SHP77 treated with DMSO at 0.1 percent for 48 hours (cell line): Measurements from ENCODE around the gene CCDC9.
A peak's percentile ranks its signal among the peaks of the same experiment; 100 is the strongest.
"Not testable (repeated sequence)": the region's sequence is repeated elsewhere in the genome, so short reads cannot be mapped to it uniquely, and the experiment has no call there.

Source experiments
- DNase-seq: peaks from one replicate; lab custom pipeline; 2025; lab: John Stamatoyannopoulos, UW

The CCDC9 gene

DNA sequence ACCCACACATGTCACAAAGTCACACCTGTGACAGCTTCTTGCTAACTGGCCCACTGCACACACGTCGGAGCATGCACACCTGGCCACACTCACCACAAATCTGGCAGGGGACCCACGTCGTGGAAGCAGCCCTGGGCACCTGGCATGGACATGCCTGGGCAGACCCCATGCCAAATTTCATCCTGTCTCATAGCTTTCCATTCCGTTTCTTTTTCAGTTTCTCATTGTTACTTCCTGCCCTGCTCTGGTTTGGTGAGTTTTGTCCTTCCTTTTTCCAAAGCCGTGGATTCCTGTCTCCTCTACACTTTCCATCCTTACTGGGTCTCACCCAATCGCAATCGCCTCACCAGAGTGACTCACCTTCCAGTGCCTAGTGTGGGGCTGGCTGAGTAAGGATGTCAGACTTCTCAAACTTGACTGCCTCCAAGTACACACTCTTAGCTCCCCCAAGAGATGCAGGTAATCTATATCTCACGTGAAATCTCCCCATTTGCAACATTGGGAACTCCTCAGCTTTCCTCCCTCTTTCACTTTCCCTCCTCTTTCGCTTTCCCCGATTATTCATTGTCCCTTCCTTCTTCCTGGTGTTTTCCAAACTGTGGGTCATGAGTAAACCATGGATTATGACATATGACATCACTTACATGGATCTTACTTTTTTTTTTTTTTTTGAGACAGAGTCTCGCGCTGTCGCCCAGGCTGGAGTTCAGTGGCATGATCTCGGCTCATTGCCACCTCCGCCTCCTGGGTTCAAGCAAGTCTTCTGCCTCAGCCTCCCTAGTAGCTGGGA lies 23.7 kb upstream of the CCDC9 start:
- DNase-seq: no peak

DNA sequence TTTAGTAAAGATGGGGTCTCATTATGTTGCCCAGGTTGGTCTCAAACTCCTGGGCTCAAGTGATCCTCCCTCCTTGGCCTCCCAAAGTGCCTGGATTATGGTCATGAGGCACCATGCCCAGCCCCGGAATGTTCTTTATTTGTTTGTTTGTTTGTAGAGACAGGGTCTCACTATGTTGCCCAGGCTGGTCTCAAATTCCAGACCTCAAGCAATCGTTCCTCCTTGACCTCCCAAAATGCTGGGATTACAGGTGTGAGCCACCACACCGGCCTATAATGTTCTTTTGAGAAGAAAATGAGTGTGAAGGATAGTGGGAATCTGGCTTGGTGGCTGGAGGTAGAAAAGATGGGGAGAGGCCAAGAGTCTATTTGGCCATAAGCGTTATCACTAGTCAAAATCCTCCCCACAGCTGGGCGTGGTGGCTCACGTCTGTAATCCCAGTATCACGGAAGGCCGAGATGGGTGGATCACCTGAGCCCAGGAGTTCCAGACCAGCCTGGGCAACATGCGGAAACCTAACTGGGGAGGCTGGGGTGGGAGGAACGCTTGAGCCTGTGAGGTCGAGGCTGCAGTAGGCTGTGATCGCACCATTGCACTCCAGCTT lies 20.2 kb upstream of the CCDC9 start:
- DNase-seq: no peak

DNA sequence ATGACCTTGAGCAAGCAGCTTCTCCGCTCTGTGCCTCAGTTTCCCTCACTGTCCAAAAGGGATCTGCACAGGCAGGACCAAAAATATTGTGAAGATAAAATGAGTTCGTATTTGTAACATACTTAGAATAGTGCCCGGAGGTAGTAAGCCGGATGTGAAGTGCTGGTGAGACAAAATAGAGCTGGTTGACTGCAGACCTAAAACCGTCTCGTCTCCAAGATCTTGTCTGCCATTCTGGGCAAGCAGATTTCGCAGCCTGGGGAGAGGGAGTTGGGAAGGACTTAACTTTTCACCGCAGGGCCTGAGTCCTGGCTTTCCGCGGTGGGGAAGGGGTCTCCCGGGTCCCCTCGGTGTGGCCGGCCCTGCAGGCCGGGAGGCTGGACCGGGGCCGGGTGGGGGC lies 17.2 kb upstream of the CCDC9 start:
- DNase-seq: no peak

DNA sequence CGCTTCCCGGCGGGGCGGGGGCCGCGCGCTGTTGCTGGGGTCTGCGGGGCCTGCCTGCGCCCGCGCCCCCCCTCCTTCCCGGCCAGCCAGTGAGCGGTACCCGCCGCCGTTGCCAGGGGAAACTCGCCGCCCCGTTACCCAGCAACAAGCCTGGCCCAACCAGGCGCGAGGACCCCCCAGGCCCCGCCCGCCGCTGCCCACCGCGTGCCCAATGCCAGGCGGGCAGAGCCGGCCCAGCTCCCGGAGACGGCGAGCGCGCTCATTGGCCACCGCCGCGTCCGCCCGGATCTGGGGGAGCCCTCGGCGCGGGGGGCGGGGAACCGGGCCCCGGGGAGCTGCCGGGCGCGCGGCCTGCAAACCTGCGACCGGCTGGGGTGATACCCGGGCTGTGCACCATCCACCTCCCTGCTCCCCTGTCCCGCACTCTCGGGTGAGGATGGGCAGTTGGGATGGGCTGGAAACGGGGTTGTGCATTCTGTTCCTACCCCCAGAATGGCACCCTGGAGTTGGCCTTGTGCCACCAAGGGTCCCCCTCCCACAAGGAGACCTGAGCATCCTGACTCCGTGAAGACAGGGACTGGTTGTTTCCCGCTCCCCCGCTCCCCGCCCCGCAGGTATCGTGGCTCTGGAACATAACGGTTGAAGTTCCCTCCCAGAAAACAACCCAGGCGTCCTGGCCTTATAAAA lies 16.6 kb upstream of the CCDC9 start:
- DNase-seq: no peak

DNA sequence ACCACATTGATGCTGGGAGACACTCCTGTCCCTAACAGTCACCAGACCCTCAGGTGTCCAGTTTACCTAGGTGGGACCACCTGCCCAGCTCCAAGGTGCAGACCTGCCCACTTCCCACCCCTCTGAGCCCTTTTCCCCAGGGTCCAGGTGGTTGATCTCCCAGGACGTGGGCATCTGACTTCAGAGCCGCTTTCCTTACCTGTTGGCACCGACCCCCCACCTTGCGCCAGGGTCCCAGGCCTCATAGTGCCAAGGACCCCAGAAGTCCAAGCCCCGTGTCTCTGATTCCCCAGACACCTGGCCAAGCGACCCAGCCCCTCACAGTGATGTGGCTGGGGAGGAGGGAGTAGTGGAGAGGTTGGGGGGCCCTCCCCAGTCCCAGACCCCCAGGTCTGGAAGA lies 15.8 kb upstream of the CCDC9 start:
- DNase-seq: no peak

DNA sequence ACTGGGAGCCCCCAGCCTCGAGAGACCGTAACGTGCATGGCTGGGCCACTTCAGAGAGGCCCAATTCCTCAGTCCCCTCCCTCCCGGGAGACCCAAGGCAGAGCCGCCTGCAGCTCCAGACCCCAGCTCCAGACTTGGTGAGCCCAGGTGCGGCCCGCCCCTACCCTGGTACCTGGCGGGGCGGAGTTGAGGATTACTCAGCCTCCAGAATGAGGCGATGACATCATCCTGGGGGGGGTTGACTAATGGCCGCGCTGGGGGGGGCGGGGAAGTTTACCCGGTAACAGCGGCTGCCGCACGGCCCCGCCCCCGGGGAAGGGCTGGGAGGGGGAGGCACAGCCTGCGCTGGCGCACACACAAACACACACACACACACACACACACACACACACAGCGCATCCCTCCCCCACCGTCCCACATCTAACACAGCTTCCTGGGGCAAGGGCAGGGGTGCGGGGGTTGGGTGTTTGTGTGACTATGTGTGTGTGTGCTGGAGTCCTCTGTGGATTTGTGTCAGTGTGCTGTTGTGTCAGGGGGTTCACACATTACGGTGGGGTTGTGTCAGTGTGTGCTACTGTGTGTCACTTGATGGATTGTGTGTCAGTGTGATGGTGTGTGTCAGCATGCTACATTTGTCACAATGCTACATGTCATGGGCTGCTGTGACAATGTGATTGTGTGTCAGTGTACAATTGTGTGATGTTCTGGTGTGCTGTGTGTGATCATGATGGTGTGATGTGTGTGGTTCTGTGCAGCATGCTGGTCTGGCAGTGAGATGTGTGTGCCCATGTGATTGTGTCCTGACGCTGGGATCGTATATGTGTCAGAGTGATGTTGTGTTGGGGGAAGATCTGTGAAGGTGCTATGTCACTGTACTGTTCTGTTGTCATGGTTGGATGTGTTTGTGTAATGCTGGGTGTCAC lies 15.1 kb upstream of the CCDC9 start:
- no peak for DNase-seq

DNA sequence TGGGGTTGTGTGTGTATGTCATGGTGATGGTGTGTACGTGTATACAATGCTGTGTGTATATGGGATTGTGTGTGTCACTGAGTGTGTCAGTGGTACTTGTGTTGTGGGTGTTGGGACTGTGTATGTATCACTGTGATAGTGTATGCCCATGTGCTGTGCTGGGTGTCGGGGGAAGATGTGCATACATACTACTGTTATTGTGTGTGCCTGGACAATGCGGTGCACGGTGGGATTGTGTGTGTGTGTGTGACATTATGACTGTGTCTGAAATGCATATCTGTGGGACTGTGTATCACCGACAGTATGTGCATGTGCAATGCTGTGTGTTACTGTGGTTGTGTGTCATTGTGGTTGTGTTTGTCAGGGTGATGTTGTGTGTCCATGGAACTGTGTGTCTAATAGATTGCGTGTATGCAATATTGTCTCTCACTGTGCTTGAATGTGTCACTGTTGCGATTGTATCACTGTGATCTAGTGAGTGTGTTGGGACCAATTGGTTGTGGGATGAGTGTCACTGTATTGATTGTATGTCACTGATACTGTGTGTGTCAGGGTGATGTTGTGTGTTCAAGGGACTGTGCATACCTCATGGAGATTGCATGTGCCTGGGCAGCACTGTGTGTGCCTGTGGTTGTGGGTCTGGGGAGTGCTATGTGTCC lies 14.3 kb upstream of the CCDC9 start:
- no peak for DNase-seq

DNA sequence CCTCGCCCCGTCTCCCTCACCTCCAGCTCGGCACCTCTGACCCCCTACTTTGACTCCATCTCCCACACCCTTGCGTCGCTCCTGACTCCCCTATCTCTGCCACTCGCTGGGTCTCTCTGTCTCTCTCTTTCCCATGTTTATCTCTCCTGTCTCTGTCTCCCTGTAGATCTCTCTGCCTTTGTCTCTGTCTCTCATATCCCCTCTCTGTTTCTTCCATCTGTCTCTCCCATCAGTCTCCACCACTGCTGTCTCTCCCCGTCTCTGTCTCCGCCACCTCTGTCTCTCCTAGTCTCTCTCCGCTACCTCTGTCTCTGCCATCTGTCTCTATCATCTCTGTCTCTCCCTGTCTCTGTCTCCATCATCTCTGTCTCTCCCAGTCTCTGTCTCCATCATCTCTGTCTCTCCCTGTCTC lies 13.0 kb upstream of the CCDC9 start:
- no peak for DNase-seq

DNA sequence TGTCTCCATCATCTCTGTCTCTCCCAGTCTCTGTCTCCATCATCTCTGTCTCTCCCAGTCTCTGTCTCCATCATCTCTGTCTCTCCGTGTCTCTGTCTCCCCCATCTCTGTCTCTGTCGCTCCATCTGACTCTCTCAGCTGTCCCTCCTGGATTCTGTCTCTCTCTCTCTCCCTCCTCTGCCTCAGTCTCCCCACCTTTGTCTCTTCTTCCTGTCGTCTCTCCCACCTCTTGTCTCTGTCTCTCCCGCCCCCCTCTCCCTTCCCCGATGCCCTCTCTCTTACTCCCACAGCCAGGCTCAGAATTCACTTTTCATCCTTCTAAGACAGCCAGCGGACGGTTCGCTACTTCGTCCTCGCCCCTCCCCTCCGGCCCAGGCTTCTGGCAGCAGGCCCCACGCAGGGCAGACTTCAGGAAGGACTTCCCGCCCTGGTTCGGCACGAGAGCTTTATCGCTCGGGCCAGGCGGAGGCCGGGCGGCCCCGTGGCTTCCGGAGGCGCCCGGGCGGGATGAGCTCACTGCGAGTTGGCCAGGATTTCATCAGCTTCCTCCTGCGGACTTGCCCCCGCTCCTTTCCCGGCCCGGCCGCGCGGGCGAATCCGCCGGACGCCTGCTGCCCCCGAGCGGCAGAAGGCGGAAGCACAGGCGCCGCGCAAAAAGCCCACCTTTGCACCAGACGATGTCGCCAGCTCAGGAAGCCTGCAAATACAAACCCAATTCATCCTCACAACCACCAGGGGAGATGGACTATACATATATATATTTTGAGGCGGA lies 12.4 kb upstream of the CCDC9 start:
- peak; percentile 79 for DNase-seq

DNA sequence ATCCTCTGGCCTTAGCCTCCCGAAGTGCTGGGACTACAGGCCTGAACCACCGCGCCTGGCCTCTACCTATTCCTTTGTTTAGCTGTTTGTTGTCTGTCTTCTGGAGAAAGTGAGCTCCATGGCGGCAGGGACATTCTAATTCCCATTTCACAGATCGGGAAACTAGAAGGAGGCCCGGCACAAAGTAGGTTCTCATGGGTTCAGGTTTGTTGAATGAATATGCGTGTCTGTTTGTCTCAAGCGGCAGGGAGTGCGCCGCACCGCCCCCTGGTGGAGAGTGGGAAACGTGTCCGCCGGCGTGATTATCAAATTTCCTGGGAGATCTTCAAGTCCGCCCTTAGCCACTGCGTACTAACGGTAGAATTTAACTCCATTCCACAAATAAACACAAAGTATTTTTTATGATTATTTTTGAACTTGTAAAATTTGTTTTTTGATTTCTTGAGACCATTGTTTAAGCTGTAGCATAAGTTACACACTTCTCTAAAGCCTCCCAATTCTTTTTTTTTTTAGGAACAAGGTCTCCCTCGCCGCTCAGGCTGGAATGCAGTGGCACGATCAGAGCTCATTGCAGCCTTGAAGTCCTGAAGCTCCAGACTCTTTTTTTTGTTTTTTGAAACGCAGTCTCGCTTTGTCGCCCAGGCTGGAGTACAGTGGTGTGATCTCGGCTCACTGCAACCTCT lies 8.9 kb upstream of the CCDC9 start:
- no peak for DNase-seq

DNA sequence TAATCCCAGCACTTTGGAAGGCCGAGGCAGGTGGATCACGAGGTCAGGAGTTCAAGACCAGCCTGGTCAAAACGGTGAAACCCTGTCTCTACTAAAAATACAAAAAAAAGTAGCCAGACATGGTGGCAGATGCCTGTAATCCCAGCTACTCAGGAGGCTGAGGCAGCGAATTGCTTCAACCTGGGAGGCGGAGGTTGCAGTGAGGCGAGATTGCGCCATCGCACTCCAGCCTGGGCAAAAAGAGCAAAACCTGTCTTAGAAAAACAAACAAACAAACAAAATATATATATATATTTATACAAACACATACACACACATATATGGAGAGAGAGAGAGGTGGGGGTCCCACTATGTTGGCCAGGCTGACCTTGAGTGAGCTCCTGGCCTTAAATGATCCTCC lies 3.3 kb upstream of the CCDC9 start:
- DNase-seq: not testable (repeated sequence)

DNA sequence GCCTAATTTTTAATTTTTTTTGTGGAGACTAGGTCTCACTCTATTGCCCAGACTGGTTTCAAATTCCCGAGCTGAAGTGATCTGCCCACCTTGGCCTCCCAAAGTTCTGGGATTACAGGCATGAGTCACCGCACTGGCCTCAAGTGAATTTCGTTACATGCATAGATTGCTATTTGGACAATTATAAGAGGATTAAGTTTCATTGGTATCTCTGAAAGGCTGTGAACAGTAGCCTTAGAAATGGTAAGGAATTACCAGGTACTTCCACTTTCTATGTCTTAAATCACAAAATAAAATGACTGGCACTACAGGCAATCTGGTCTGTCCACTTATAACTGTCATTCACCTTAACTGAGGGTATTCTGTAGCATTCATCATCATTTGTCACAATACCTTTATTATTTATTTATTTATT lies 2.9 kb upstream of the CCDC9 start:
- no peak for DNase-seq

DNA sequence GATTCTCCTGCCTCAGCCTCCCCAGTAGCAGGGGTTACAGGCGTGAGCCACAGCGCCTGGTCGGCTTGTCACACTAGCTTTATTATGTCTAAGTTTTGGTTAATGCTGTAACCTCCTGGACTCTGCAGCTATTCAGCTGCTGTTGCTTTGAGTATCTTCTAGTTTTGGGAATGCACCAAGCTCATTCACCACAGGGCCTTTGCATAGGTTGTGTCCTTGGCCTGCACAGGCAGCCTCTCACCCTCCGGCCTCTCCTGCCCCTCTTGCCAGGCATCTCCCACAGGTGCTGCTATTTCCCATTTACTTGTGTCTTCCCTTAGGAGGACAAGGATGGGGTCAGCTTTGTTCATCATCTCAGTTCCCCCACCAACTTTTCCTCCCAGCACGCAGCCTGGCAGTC lies 2.4 kb upstream of the CCDC9 start:
- no peak for DNase-seq

DNA sequence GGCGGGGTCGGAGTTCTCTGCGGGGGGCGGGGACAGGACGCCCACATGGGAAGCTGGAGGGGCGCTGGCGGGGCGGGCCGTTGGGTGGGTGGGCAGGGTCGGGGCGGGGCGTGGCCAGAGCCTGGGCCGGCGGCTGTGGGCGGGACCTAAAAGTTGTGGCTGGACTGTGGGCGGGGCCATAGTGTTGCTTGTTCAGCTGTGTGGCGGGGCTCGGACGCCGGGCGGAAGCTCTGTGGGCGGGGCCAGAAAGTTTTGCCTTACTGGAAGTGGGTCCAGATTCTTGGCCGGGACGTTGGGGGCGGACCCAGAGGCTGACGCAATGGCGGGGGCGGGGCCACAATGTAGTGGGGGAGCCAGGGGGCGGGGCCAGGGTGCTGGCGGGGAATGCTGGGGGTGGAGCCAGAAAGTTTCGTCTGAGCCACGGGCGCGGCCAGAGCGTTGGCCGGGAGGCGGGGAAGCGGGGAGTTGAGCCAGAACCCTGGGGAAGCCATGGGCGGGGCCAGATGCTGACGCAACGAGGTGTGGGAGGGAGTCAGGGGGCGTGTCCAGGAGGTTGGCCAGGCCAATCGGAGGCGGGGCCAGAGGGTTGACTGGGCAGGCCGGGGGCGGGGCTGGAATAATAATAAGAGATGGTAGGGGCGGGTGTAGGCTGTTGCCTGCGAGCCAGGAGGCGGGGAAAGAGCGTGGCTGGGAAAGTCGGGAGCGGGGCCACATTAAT lies 527 bp downstream of the CCDC9 start:
- DNase-seq: peak; percentile 96

DNA sequence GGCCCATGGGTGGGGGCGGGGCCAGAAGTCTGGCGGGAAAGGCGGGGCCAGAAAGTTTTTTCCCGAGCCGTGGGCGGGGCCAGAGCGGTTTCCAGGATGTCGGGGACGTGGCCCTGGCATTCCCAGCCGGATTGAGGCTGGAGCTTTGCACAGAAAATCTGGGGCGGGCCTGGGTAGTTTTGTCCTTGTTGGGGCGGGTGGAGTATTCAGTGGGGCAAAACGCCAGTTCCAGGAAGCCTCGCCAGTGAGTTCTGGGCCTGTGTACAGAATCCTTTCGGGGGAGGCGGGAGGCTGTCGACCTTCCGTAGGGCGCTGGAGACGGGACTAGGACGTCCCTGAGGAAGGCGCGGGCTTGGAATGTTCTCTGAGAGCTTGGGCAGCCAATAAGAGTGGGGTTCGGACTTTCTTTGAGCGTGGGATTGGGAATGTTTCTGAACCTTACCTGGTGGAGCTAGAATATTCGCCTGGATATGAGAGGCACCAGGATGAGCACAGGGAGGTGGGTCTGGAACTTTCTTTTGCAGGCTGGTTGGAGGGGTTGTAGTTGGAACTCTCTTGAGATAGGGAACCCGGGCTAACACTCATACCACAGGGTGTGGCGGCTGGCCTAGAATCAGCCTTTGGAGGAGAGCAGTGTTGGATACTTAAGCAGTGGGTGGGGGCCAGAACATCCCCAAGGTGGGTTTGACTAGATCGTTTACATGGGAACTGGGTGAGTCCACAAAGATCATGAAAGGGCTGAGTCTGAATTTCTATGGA lies 1.3 kb downstream of the CCDC9 start:
- no peak for DNase-seq

DNA sequence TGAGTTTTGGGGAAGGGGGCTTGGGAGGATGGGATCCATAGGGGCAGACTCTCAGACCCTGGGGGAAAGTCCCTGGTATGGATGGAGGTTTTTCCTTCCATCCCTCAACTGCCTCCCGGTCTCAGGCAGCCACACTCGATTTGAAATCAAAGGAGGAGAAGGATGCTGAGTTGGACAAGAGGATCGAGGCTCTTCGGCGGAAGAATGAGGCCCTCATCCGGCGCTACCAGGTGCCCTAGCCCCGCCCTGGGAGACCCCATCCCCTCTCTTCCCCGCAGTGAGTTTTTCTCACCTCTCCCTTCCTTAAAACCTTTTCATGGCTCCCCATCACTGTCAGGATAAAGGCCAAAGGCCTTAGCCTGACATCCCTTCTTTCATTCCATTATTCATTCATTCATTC lies 2.1 kb downstream of the CCDC9 start:
- no peak for DNase-seq

DNA sequence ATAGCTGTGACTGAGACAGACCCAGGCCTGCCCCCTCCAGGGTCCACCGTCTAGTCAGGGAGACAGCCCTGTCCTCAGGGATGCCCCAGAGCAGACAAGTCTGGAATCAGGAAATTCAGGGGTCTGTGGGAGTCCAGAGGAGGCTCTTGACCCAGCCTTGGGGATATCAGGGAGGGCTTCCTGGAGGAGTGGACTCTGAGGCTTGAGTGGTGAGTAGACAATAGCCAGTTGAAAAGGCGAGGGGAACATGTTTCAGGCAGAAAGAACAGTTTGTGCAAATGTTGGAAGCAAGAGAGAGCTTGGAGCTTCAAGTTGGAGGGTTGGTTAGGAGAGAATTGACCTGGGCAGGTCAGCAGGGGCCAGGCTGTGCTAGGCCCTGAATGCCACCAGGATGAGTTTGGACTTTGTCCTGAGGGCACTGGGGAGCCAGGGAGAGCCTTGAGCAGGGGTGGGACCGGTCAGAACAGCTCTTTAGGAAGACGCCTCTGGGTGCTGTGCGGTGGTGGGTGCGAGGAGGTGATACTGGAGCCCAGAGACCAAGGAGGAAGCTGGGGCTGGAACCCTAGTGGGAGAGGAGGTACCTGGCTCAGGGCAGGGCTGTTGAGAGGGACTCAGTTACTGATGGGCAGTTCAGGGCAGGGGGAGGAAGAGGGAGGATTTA lies 2.7 kb downstream of the CCDC9 start:
- DNase-seq: no peak

DNA sequence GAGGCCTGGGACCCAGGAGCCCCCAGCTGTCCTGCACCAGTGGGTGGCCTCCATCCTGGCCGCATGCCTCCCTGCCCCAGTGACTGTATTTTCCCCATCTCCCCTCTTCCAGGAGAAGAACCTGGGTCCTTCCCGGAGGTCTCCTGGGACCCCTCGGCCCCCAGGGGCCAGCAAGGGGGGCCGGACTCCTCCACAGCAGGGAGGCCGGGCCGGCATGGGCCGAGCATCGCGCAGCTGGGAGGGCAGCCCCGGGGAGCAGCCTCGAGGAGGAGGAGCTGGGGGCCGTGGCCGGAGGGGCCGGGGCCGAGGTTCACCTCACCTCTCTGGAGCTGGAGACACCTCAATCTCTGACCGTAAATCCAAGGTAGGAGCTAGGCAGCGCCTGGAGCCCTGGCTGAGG lies 4.2 kb downstream of the CCDC9 start:
- no peak for DNase-seq
